Gastroesophageal sphincter (tissue), 4 donors: Measurements from ENCODE around the gene APBA1. TPM values are rescaled to one million over a fixed set of nuclear protein-coding genes. Genes with fewer than 3 reads are reported as not detected.

ENCODE experiments used
- ATAC-seq: fragments of 150-250 bp; one replicate; pipeline ENCODE4 v1.9.1; 2016; ENCODE audit warnings: mild to moderate bottlenecking, moderate library complexity
- H3K27ac ChIP-seq, 4 donors: fragments of 200-600 bp; sonication (generic) in 3 of 4; 1 replicate in 3 of 4; 2 replicates in 1 of 4; pipeline ENCODE4 v1.5.1; 2016 to 2019
- H3K27me3 ChIP-seq: fragments of 200-600 bp; sonication (generic); one replicate; pipeline ENCODE4 v1.5.1; 2019
- H3K36me3 ChIP-seq, 2 donors: fragments of 200-600 bp; sonication (generic); one replicate each; pipeline ENCODE4 v1.5.1; 2019; ENCODE audit warnings: control low read depth in 1 of 2
- H3K4me1 ChIP-seq, 3 donors: fragments of 200-600 bp; sonication (generic); 1 replicate in 2 of 3; 2 replicates in 1 of 3; pipeline ENCODE4 v1.5.1; 2016 to 2019; ENCODE audit warnings: control low read depth in 2 of 3
- H3K4me3 ChIP-seq, 2 donors: fragments of 200-600 bp; sonication (generic); one replicate each; pipeline ENCODE4 v1.5.1; 2019; ENCODE audit warnings: mild to moderate bottlenecking in 1 of 2, moderate library complexity in 1 of 2
- H3K9me3 ChIP-seq, 3 donors: fragments of 200-600 bp; sonication (generic); one replicate each; pipeline ENCODE4 v1.5.1; 2017 to 2019; ENCODE audit warnings: control low read depth in 2 of 3
- EP300 ChIP-seq: sonication (generic); formaldehyde crosslinking; IDR thresholded peaks from one replicate; pipeline ENCODE4 v1.6.1; 2017; ENCODE audit warnings: antibody characterized with exemption, mild to moderate bottlenecking
- POLR2A ChIP-seq, 2 donors: fragments of 450-650 bp; IDR thresholded peaks; one replicate each; pipeline ENCODE4 v1.6.1; 2017; ENCODE audit warnings: antibody characterized with exemption in 2 of 2, mild to moderate bottlenecking in 2 of 2, moderate library complexity in 1 of 2
- POLR2AphosphoS5 ChIP-seq: sonication (generic); formaldehyde crosslinking; IDR thresholded peaks from one replicate; pipeline ENCODE4 v1.6.1; 2017; ENCODE audit warnings: antibody characterized with exemption
- WGBS, 2 donors: methylation state at CpG; one replicate each; pipeline ENCODE4 v1.1.5; 2018; ENCODE audit warnings: low coverage in 1 of 2; 5-methylcytosine and 5-hydroxymethylcytosine counted together
- total RNA-seq, 4 donors: library from RNA; depleted of rRNA; stranded (reverse); fragments of >200 nt; gene quantifications; one replicate each; pipeline ENCODE4 v1.1.0, GENCODE V29; 2016
- TF ChIP-seq, protein P1 (sequence below), 4 experiments: fragments of 200-600 bp in 2 of 4; fragments of 450-650 bp in 2 of 4; sonication (generic) in 1 of 4; IDR thresholded peaks; one replicate each; pipeline ENCODE4 v1.5.1; 2017 to 2019; ENCODE audit warnings: antibody characterized with exemption in 4 of 4, mild to moderate bottlenecking in 2 of 4, moderate library complexity in 2 of 4

APBA1 gene
- total RNA-seq, 4 donors from 2014 or later: 4.7 to 10.5 (median 5.8) TPM

GRCh38 chr9:69559126-69559525 is 113.0 kb downstream of the APBA1 start:
- Histone ChIP-seq H3K4me3 (no peak overlapping the region), H3K27me3 (no peaks in the 10 kb centered on the region), H3K4me1 (no peaks in the 10 kb centered on the region), H3K36me3 (no peaks in the 10 kb centered on the region), H3K9me3 (no peaks in the 10 kb centered on the region), H3K27ac (no peak overlapping the region)
- TF ChIP-seq, protein P1, sequence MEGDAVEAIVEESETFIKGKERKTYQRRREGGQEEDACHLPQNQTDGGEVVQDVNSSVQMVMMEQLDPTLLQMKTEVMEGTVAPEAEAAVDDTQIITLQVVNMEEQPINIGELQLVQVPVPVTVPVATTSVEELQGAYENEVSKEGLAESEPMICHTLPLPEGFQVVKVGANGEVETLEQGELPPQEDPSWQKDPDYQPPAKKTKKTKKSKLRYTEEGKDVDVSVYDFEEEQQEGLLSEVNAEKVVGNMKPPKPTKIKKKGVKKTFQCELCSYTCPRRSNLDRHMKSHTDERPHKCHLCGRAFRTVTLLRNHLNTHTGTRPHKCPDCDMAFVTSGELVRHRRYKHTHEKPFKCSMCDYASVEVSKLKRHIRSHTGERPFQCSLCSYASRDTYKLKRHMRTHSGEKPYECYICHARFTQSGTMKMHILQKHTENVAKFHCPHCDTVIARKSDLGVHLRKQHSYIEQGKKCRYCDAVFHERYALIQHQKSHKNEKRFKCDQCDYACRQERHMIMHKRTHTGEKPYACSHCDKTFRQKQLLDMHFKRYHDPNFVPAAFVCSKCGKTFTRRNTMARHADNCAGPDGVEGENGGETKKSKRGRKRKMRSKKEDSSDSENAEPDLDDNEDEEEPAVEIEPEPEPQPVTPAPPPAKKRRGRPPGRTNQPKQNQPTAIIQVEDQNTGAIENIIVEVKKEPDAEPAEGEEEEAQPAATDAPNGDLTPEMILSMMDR (IDR thresholded peaks at IDR 0.05): no peak
- TF ChIP-seq POLR2AphosphoS5 (no peak), POLR2A (IDR thresholded peaks at IDR 0.05) (no peak), EP300 (no peak)
- ATAC-seq: no peak

DNA sequence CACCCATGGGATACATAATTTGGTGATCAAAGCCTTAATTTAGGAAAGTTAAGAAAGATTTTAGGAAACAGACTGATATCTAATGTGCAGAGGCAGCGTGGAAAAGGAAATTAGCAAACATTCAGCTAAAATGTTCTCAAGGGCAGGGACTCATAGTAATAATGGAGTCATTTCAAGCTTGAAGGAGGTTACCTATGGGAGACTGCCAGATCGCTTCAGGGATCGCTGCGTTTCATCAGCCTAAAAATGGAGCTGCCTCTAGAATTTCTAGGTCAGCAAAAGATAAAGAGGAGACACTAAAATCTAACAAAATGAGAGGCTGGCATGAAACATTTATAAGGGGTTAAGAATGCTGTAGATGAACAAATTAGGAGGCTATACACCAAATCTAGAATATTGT is 115.5 kb downstream of the APBA1 start:
- H3K27ac ChIP-seq: no peak overlapping the region
- no peaks in the 10 kb centered on the region for H3K9me3 ChIP-seq
- no peaks in the 10 kb centered on the region for H3K36me3 ChIP-seq
- no peaks in the 10 kb centered on the region for H3K4me1 ChIP-seq
- WGBS, 2 donors: 83 to 89% methylated on average over 4 of the region's 4 CpGs
- H3K4me3 ChIP-seq: no peak overlapping the region
- TF ChIP-seq POLR2A (IDR thresholded peaks at IDR 0.05) (no peak), POLR2AphosphoS5 (no peak), EP300 (no peak)
- TF ChIP-seq, protein P1 (IDR thresholded peaks at IDR 0.05): no peak
- no peaks in the 10 kb centered on the region for H3K27me3 ChIP-seq
- no peak for ATAC-seq

GRCh38 chr9:69555802-69556201 is 116.4 kb downstream of the APBA1 start:
- TF ChIP-seq EP300: no peak
- TF ChIP-seq POLR2A (IDR thresholded peaks at IDR 0.05): no peak
- no peak for TF ChIP-seq POLR2AphosphoS5
- TF ChIP-seq, protein P1 (IDR thresholded peaks at IDR 0.05): no peak
- H3K9me3 ChIP-seq: no peaks in the 10 kb centered on the region
- no peak overlapping the region for H3K27ac ChIP-seq
- no peak overlapping the region for H3K4me3 ChIP-seq
- no peaks in the 10 kb centered on the region for H3K27me3 ChIP-seq
- H3K36me3 ChIP-seq: no peaks in the 10 kb centered on the region
- no peak for ATAC-seq
- no peaks in the 10 kb centered on the region for H3K4me1 ChIP-seq

DNA sequence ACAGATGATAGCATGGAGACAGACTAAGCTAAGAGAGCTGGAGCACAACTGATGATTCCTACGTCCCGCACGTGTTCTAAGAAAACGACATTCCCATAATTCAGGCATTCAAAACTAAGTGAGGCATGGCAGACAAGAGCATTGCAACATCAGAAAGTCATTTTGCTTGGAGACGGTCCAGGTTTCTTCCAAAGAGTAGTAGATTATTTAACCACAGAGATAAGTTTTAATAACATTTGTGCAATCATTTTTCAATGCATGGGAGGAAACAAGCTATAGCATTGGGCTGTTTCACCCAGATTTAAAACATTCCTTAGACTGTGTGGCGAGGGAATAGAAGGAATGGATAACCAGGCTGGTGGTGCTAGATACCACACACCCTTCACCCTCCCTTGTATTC is 117.2 kb downstream of the APBA1 start:
- no peak overlapping the region for H3K4me3 ChIP-seq
- ATAC-seq: no peak
- TF ChIP-seq, protein P1 (IDR thresholded peaks at IDR 0.05): no peak
- no peak for TF ChIP-seq EP300
- TF ChIP-seq POLR2AphosphoS5: no peak
- no peak for TF ChIP-seq POLR2A (IDR thresholded peaks at IDR 0.05)

GRCh38 chr9:69549310-69550202 is 122.6 kb downstream of the APBA1 start:
- Histone ChIP-seq H3K36me3 (no peaks in the 10 kb centered on the region), H3K4me3 (no peak overlapping the region), H3K4me1 (peaks cover 0 to 8% (median 0%) of the 10 kb centered on the region in 3 donors), H3K27me3 (no peaks in the 10 kb centered on the region), H3K27ac (no peak overlapping the region), H3K9me3 (no peaks in the 10 kb centered on the region)
- WGBS, 2 donors: 21 to 23% methylated on average over 14 of the region's 14 CpGs
- no peak for TF ChIP-seq EP300
- TF ChIP-seq, protein P1 (IDR thresholded peaks at IDR 0.05): peak; percentile 80 to 89 (median 84)
- ATAC-seq: no peak

More for the DNA sequence above, 117.2 kb downstream of the APBA1 start:
- H3K27ac ChIP-seq: no peak overlapping the region
- no peaks in the 10 kb centered on the region for H3K36me3 ChIP-seq
- H3K9me3 ChIP-seq: no peaks in the 10 kb centered on the region
- 32 to 61% methylated on average over 5 to 6 of the region's 6 CpGs for WGBS, 2 donors
- H3K4me1 ChIP-seq: no peaks in the 10 kb centered on the region
- H3K27me3 ChIP-seq: no peaks in the 10 kb centered on the region
